PC-9 (cell line): ENCODE data around the gene RNF157.

ENCODE experiments used
- EZH2 ChIP-seq: fragments of 200-600 bp; sonication (generic); IDR thresholded peaks from 2 replicates; pipeline ENCODE4 v1.8.0; 2017; ENCODE audit warnings: antibody characterized with exemption, low read depth
- TF ChIP-seq, protein P1 (sequence below): fragments of 200-600 bp; sonication (generic); conservative IDR thresholded peaks from 2 replicates; pipeline ENCODE4 v1.6.1; 2017; ENCODE audit warnings: mixed run types, antibody characterized with exemption, mild to moderate bottlenecking, moderate library complexity

DNA sequence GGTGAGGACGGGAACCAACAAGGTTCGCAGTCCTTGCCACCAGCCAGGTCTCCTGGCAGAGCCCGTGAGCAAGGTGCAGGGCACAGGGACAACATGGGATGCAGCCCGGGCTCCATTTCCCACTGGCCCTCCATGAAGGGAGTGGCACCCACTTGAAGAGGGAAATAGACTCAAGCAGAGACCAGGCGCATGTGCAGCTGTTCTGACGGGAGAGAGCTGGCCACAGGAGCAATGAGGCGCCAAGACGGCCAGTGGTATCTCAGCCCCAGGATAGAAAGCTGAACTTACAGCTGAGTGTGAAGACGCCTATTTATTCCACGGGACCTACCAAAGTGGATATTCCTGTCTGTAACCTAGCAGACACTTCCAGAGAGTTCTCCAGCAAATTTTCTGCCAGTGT is 91.1 kb downstream of the RNF157 start:
- TF ChIP-seq, protein P1, sequence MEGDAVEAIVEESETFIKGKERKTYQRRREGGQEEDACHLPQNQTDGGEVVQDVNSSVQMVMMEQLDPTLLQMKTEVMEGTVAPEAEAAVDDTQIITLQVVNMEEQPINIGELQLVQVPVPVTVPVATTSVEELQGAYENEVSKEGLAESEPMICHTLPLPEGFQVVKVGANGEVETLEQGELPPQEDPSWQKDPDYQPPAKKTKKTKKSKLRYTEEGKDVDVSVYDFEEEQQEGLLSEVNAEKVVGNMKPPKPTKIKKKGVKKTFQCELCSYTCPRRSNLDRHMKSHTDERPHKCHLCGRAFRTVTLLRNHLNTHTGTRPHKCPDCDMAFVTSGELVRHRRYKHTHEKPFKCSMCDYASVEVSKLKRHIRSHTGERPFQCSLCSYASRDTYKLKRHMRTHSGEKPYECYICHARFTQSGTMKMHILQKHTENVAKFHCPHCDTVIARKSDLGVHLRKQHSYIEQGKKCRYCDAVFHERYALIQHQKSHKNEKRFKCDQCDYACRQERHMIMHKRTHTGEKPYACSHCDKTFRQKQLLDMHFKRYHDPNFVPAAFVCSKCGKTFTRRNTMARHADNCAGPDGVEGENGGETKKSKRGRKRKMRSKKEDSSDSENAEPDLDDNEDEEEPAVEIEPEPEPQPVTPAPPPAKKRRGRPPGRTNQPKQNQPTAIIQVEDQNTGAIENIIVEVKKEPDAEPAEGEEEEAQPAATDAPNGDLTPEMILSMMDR = no peak
- no peak for TF ChIP-seq EZH2
